Measurements from ENCODE around the gene DPYD. TPM values are rescaled to one million over a fixed set of nuclear protein-coding genes. Genes with fewer than 3 reads are reported as not detected.

DPYD gene
- total and polyA plus RNA-seq, 12 donors: 4.1 to 22.0 (median 7.0) TPM

DNA sequence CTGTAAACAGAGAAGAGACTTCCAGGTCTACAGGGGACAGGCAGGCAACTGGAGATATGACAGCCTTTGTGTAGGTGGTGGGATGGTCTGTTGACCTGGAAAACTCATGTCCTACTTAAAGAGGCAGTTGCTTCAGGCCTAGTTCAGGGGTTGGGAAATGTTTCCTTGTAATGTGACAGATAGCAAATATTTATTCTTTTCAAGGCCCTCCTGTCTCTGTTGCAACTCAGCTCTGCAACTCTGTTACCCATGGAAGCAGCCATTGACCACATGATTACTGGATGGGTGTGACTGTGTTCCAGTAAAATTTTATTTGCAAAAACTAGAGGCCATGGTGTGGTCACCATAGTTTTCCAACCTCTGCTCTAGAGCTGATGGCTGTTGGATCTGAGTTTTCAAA lies 857.3 kb downstream of the DPYD start:
- no peaks in the 10 kb centered on the region for H3K27me3 ChIP-seq
- H3K4me3 ChIP-seq: no peak overlapping the region
- no peaks in the 10 kb centered on the region for H3K36me3 ChIP-seq
- DNase-seq: no peak
- no peak for ATAC-seq
- no peak overlapping the region for H3K27ac ChIP-seq
- H3K9me3 ChIP-seq: peaks cover 0 to 37% (median 13%) of the 10 kb centered on the region in 11 donors
- no peaks in the 10 kb centered on the region for H3K4me1 ChIP-seq
- TF ChIP-seq, protein P1, sequence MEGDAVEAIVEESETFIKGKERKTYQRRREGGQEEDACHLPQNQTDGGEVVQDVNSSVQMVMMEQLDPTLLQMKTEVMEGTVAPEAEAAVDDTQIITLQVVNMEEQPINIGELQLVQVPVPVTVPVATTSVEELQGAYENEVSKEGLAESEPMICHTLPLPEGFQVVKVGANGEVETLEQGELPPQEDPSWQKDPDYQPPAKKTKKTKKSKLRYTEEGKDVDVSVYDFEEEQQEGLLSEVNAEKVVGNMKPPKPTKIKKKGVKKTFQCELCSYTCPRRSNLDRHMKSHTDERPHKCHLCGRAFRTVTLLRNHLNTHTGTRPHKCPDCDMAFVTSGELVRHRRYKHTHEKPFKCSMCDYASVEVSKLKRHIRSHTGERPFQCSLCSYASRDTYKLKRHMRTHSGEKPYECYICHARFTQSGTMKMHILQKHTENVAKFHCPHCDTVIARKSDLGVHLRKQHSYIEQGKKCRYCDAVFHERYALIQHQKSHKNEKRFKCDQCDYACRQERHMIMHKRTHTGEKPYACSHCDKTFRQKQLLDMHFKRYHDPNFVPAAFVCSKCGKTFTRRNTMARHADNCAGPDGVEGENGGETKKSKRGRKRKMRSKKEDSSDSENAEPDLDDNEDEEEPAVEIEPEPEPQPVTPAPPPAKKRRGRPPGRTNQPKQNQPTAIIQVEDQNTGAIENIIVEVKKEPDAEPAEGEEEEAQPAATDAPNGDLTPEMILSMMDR (IDR thresholded peaks at IDR 0.05): no peak
- intact Hi-C loops (cut with DNase I): no loop called here

DNA sequence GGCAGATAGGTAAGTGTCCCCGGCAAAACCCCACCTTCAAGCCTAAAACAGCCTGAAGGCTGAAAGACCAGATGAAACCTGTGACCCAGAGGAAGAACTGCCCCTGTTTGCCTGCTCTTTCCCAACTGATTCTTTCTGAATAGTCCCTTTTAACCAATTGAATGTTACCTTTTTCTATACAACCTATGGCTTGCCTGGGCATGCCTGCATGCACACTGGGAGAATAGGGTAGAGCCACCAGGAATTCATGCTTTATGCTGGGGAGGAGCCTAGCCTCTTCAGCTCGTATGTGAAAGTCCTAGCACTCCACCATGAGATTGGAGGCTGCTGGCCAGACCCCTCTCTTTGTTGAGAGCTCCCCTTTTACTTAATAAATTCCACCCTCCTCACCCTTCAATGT lies 859.2 kb downstream of the DPYD start:
- Histone ChIP-seq H3K9me3 (peaks cover 0 to 44% (median 18%) of the 10 kb centered on the region in 11 donors), H3K27me3 (no peaks in the 10 kb centered on the region), H3K4me3 (no peak overlapping the region), H3K36me3 (no peaks in the 10 kb centered on the region), H3K4me1 (no peaks in the 10 kb centered on the region), H3K27ac (no peak overlapping the region)
- 76 to 87% methylated on average over 2 of the region's 2 CpGs for WGBS, 2 donors
- TF ChIP-seq, protein P1 (IDR thresholded peaks at IDR 0.05): no peak
- intact Hi-C loops (cut with DNase I): no loop called here
- ATAC-seq (no peak), DNase-seq (no peak)

DNA sequence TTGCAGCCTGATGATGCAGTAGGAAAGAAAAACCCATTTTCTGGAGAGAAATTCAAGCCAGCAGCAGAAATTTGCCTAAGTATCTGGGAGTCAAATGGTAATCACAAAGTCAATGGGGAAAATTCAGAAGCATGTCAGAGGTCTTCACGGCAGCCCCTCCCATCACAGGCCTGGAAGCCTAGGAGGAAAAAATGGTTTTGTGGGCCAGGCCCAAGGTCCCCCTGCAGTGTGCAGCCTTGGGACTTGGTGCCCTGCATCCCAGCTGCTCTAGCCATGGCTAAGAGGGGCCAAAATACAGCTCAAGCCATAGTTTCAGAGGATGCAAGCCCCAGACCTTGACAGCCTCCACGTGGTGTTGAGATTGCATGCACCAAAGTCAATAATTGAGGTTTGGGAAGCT lies 864.4 kb downstream of the DPYD start:
- H3K4me3 ChIP-seq: no peak overlapping the region
- peaks cover 0 to 32% (median 12%) of the 10 kb centered on the region in 11 donors for H3K9me3 ChIP-seq
- ATAC-seq: no peak
- no peak for DNase-seq
- intact Hi-C loops (cut with DNase I): no loop called here
- no peaks in the 10 kb centered on the region for H3K4me1 ChIP-seq
- H3K27me3 ChIP-seq: no peaks in the 10 kb centered on the region
- TF ChIP-seq, protein P1 (IDR thresholded peaks at IDR 0.05): no peak
- 84 to 87% methylated on average over 2 of the region's 2 CpGs for WGBS, 2 donors
- no peak overlapping the region for H3K27ac ChIP-seq
- no peaks in the 10 kb centered on the region for H3K36me3 ChIP-seq

DNA sequence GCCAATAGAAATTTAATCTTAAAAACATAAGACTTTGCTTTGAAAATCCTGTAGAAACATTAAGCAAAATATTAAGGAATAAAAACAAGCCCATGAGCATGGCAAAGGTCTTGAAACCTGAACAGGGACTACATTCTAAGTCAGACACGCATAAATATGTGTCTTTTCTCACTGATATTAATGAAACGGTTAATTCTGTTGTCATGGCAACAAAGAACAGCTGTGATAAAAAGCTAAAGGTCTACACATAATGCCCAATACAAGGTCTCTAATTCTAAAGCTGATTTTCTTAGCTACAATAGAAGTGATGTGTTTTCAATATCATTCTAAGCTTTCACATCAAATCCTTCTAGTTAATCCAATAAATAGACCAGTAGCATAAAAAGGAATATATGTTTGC lies 867.6 kb downstream of the DPYD start:
- Histone ChIP-seq H3K9me3 (peaks cover 0 to 24% (median 12%) of the 10 kb centered on the region in 11 donors), H3K27me3 (no peaks in the 10 kb centered on the region), H3K4me3 (no peak overlapping the region), H3K4me1 (peaks cover 0 to 4% (median 0%) of the 10 kb centered on the region in 9 donors), H3K36me3 (no peaks in the 10 kb centered on the region), H3K27ac (no peak overlapping the region)
- intact Hi-C loops (cut with DNase I): no loop called here
- DNase-seq: no peak
- ATAC-seq: no peak
- 66 to 80% methylated on average over 2 of the region's 2 CpGs for WGBS, 2 donors
- TF ChIP-seq, protein P1 (IDR thresholded peaks at IDR 0.05): no peak

All from heart right ventricle (tissue), 16 donors.